Suprapubic skin (tissue), 4 donors: ENCODE results near the gene ABCB7.

Experiments used
- CTCF ChIP-seq, 2 donors: fragments of 200-600 bp in 1 of 2; fragments of 450-650 bp in 1 of 2; sonication (generic) in 1 of 2; IDR thresholded peaks; one replicate each; pipeline ENCODE4 v1.5.1; 2016 to 2019; ENCODE audit warnings: antibody characterized with exemption in 2 of 2, mild to moderate bottlenecking in 1 of 2, moderate library complexity in 1 of 2
- EP300 ChIP-seq: sonication (generic); formaldehyde crosslinking; IDR thresholded peaks from one replicate; pipeline ENCODE4 v1.6.1; 2017; ENCODE audit warnings: antibody characterized with exemption
- POLR2A ChIP-seq, 2 donors: fragments of 450-650 bp; IDR thresholded peaks; one replicate each; pipeline ENCODE4 v1.6.1; 2017; ENCODE audit warnings: antibody characterized with exemption in 2 of 2, mild to moderate bottlenecking in 2 of 2, moderate library complexity in 2 of 2
- POLR2AphosphoS5 ChIP-seq, 3 donors: sonication (generic); formaldehyde crosslinking; IDR thresholded peaks; one replicate each; pipeline ENCODE4 v1.6.1; 2017; ENCODE audit warnings: antibody characterized with exemption in 3 of 3

- TF ChIP-seq CTCF (IDR thresholded peaks at IDR 0.05) (no peak), POLR2A (IDR thresholded peaks at IDR 0.05) (no peak), EP300 (no peak), POLR2AphosphoS5 (IDR thresholded peaks at IDR 0.05) (no peak)
Measured at GRCh38 chrX:75106772-75107171, 49.3 kb downstream of the ABCB7 start.
